GM12878 (cell line): ENCODE data around the gene MTR. TPM values are rescaled to one million over a fixed set of nuclear protein-coding genes. Genes with fewer than 3 reads are reported as not detected.

Experiments used
- ATAC-seq: fragments of 200-7000 bp; cut with Tn5 transposase; 3 replicates; pipeline ENCODE4 v1.9.1; 2020; ENCODE audit warnings: mild to moderate bottlenecking, moderate library complexity
- BruUV-seq: library from RNA; stranded (reverse); fragments of 400-500 nt; replicated peaks from 2 replicates; lab custom pipeline; 2021; lab: Mats Ljungman, UMichigan
- CTCF ChIA-PET: fragments of 300-600 bp; sonication (Branson Sonifier 250); formaldehyde crosslinking; extraction: SDS; loops from one replicate; lab custom pipeline; 2021; ENCODE audit warnings: inconsistent platforms; lab: Yijun Ruan, JAX
- POLR2A ChIA-PET: fragments of 350-600 bp; formaldehyde crosslinking; extraction: SDS; loops from one replicate; lab custom pipeline; 2021; ENCODE audit warnings: inconsistent platforms; lab: Charles Lee
- RAD21 ChIA-PET: fragments of 300-600 bp; sonication (Branson Sonifier 250); formaldehyde crosslinking; loops from one replicate; lab custom pipeline; 2023; ENCODE audit warnings: antibody characterized with exemption; ENCODE audit not compliant: unreplicated experiment; lab: Charles Lee
- SMC1A ChIA-PET: fragments of 300-600 bp; sonication (Branson Sonifier 250); formaldehyde crosslinking; loops from one replicate; lab custom pipeline; 2023; ENCODE audit not compliant: unreplicated experiment, uncharacterized antibody; lab: Charles Lee
- DNase-seq: peaks from one replicate; pipeline ENCODE4 v3.0.0-alpha.2; 2011; ENCODE audit warnings: low read depth, low spot score
- FAIRE-seq: peaks from 3 replicates; lab custom pipeline; 2011; peaks lifted over from hg19 to GRCh38; lab: Jason Lieb, UNC
- H2AFZ ChIP-seq: 2 replicates; pipeline ENCODE4 v1.6.0; 2011; ENCODE audit warnings: low read depth, low read length, control low read depth; ENCODE audit not compliant: control insufficient read depth
- H3K27ac ChIP-seq: 2 replicates; pipeline ENCODE4 v1.5.1; 2011; ENCODE audit warnings: control low read depth; ENCODE audit not compliant: control insufficient read depth, insufficient read depth
- H3K27me3 ChIP-seq, 2 experiments: replicated peaks in 1 of 2; 2 replicates each; pipeline versions ENCODE4 v1.6.0 to v1.6.1; 2011; ENCODE audit warnings: low read length in 1 of 2; ENCODE audit not compliant: control insufficient read depth in 2 of 2, insufficient read depth in 2 of 2
- H3K36me3 ChIP-seq, 2 experiments: 2 replicates each; pipeline ENCODE4 v1.5.1; 2011; ENCODE audit warnings: low read length in 1 of 2; ENCODE audit not compliant: control insufficient read depth in 2 of 2, insufficient read depth in 2 of 2
- H3K4me1 ChIP-seq: 2 replicates; pipeline ENCODE4 v1.6.1; 2011; ENCODE audit warnings: mild to moderate bottlenecking, low read length, moderate library complexity, mixed read lengths; ENCODE audit not compliant: control insufficient read depth, insufficient read depth
- H3K4me2 ChIP-seq: 2 replicates; pipeline ENCODE4 v1.6.0; 2011; ENCODE audit warnings: control low read depth; ENCODE audit not compliant: control insufficient read depth, insufficient read depth
- H3K4me3 ChIP-seq: fragments of 200-600 bp; sonication (generic); 2 replicates; pipeline ENCODE4 v1.5.1; 2016
- H3K79me2 ChIP-seq: 2 replicates; pipeline ENCODE4 v1.6.0; 2011; ENCODE audit warnings: low read length; ENCODE audit not compliant: control insufficient read depth, insufficient read depth
- H3K9ac ChIP-seq: 2 replicates; pipeline ENCODE4 v1.8.0; 2011; ENCODE audit warnings: low read length, control low read depth, mixed read lengths; ENCODE audit not compliant: control insufficient read depth, insufficient read depth
- H3K9me3 ChIP-seq: replicated peaks from 3 replicates; pipeline ENCODE4 v1.5.1; 2011; ENCODE audit warnings: mild to moderate bottlenecking, low read length; ENCODE audit not compliant: control insufficient read depth, insufficient read depth
- H4K20me1 ChIP-seq: 2 replicates; pipeline ENCODE4 v1.6.0; 2011; ENCODE audit not compliant: control insufficient read depth, insufficient read depth
- CHD1 ChIP-seq: IDR thresholded peaks from 2 replicates; pipeline ENCODE4 v1.6.1; 2012; ENCODE audit warnings: low read depth, low read length, improper control_type of control experiment
- MLLT1 ChIP-seq: fragments of 450-650 bp; IDR thresholded peaks from 2 replicates; pipeline ENCODE4 v1.6.1; 2016; ENCODE audit warnings: mild to moderate bottlenecking
- PAX5 ChIP-seq: IDR thresholded peaks from 2 replicates; pipeline ENCODE4 v1.6.1; 2011; ENCODE audit warnings: low read depth, low read length, borderline replicate concordance
- PKNOX1 ChIP-seq: fragments of 450-650 bp; IDR thresholded peaks from 2 replicates; pipeline ENCODE4 v1.6.1; 2016; ENCODE audit warnings: mild to moderate bottlenecking
- RFX5 ChIP-seq: IDR thresholded peaks from 2 replicates; pipeline ENCODE4 v1.6.1; 2011; ENCODE audit warnings: low read depth, low read length, improper control_type of control experiment
- SIN3A ChIP-seq: IDR thresholded peaks from 2 replicates; pipeline ENCODE4 v1.6.1; 2012; ENCODE audit warnings: low read depth, low read length, improper control_type of control experiment
- SKIL ChIP-seq: fragments of 450-650 bp; IDR thresholded peaks from 2 replicates; pipeline ENCODE4 v1.6.1; 2017; ENCODE audit warnings: mild to moderate bottlenecking, low read depth, inconsistent platforms; ENCODE audit not compliant: poor library complexity, severe bottlenecking
- SMC3 ChIP-seq: IDR thresholded peaks from 2 replicates; pipeline ENCODE4 v1.6.1; 2011; ENCODE audit warnings: low read length, improper control_type of control experiment, borderline replicate concordance
- TCF12 ChIP-seq: IDR thresholded peaks from 2 replicates; pipeline ENCODE4 v1.6.1; 2011; ENCODE audit warnings: low read depth, mild to moderate bottlenecking, low read length
- ZBED1 ChIP-seq: IDR thresholded peaks from 2 replicates; pipeline ENCODE4 v1.6.1; 2016; ENCODE audit warnings: borderline replicate concordance
- WGBS: methylation state at CpG from one replicate; pipeline ENCODE4 v1.1.6; 2016; ENCODE audit warnings: low lambda C conversion rate; ENCODE audit not compliant: insufficient replicate concordance, insufficient coverage; ENCODE audit errors: missing lambda C conversion rate; 5-methylcytosine and 5-hydroxymethylcytosine counted together
- in situ Hi-C: fragments of 300-500 bp; cut with MboI; formaldehyde crosslinking; loops from 9 replicates; pipeline ENCODE4 v1.14.3; 2018; ENCODE audit warnings: mixed read lengths
- intact Hi-C: fragments of 100-400 bp; cut with micrococcal nuclease; formaldehyde crosslinking; loops from one replicate; pipeline ENCODE4 v1.14.2; 2022; ENCODE audit not compliant: unreplicated experiment
- polyA plus RNA-seq, 11 experiments: library from polyadenylated mRNA; depleted of rRNA in 4 of 11; unstranded in 6 of 11; stranded (reverse) in 5 of 11; fragments of >200 nt; fragmentation: Nextera tagmentation in 4 of 11; fragmentation: Illumina TruSeq in 1 of 11; extraction: Ambion mirVana in 4 of 11; extraction: Trizol in 1 of 11; gene quantifications; 1 replicate in 1 of 11; 2 replicates in 10 of 11; pipeline versions ENCODE4 v1.2.1 to v1.2.3, GENCODE V29; 2011 to 2016; ENCODE audit warnings: inconsistent platforms in 2 of 11, missing spikeins in 2 of 11, low read depth in 1 of 11
- total RNA-seq, 4 experiments: library from RNA; depleted of rRNA in 3 of 4; stranded (reverse); fragments of >200 nt in 3 of 4; fragmentation: Illumina TruSeq in 1 of 4; extraction: Trizol in 1 of 4; gene quantifications; 2 replicates each; pipeline versions ENCODE4 v1.2.1 to v1.2.3, GENCODE V29; 2013 to 2021
- TF ChIP-seq, protein P1 (sequence below): fragments of 450-650 bp; IDR thresholded peaks from 2 replicates; pipeline ENCODE4 v1.6.1; 2018; ENCODE audit warnings: mild to moderate bottlenecking, low read depth, moderate library complexity; ENCODE audit not compliant: partially characterized antibody

Gene MTR
- total and polyA plus RNA-seq, 10 of the 15 experiments (the other 5 are each of a cell fraction or from before 2014, with no cell fraction given): 2.4 to 38.7 (median 16.5) TPM

GRCh38 chr1:236762410-236762809 is 32.7 kb upstream of the MTR start:
- no peak overlapping the region for H2AFZ ChIP-seq
- ATAC-seq: no peak

More at GRCh38 chr1:236762410-236762809, 32.7 kb upstream of the MTR start:
- no peaks in the 10 kb centered on the region for H3K36me3 ChIP-seq
- H3K27ac ChIP-seq: no peak overlapping the region
- ChIA-PET CTCF (interaction anchor here (1.3 kb wide), 1 partner anchor 109 kb away, joined by 6 read pairs; no protein-coding TSS in a partner anchor), POLR2A (no interaction called here), RAD21 (no interaction called here), SMC1A (no interaction called here)
- 55% methylated on average over 15 of the region's 15 CpGs for WGBS
- no peaks in the 10 kb centered on the region for H3K4me1 ChIP-seq
- in situ Hi-C loops (no loop called here), intact Hi-C loops (no loop called here)
- no peak overlapping the region for H3K4me3 ChIP-seq
- TF ChIP-seq ZBED1 (no peak), MLLT1 (no peak), CHD1 (no peak), PKNOX1 (no peak), RFX5 (no peak), SMC3 (no peak), PAX5 (no peak), SIN3A (no peak), SKIL (no peak), TCF12 (no peak)
- TF ChIP-seq, protein P1, sequence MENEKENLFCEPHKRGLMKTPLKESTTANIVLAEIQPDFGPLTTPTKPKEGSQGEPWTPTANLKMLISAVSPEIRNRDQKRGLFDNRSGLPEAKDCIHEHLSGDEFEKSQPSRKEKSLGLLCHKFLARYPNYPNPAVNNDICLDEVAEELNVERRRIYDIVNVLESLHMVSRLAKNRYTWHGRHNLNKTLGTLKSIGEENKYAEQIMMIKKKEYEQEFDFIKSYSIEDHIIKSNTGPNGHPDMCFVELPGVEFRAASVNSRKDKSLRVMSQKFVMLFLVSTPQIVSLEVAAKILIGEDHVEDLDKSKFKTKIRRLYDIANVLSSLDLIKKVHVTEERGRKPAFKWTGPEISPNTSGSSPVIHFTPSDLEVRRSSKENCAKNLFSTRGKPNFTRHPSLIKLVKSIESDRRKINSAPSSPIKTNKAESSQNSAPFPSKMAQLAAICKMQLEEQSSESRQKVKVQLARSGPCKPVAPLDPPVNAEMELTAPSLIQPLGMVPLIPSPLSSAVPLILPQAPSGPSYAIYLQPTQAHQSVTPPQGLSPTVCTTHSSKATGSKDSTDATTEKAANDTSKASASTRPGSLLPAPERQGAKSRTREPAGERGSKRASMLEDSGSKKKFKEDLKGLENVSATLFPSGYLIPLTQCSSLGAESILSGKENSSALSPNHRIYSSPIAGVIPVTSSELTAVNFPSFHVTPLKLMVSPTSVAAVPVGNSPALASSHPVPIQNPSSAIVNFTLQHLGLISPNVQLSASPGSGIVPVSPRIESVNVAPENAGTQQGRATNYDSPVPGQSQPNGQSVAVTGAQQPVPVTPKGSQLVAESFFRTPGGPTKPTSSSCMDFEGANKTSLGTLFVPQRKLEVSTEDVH: no peak
- no peak for DNase-seq
- no peaks in the 10 kb centered on the region for H4K20me1 ChIP-seq
- H3K79me2 ChIP-seq: no peaks in the 10 kb centered on the region
- no TSS peak for BruUV-seq
- FAIRE-seq: no peak
- no peak overlapping the region for H3K4me2 ChIP-seq
- no peaks in the 10 kb centered on the region for H3K27me3 ChIP-seq
- H3K9ac ChIP-seq: no peak overlapping the region
- no peaks in the 10 kb centered on the region for H3K9me3 ChIP-seq
